Measurements from ENCODE around the gene SDR9C7.

DNA sequence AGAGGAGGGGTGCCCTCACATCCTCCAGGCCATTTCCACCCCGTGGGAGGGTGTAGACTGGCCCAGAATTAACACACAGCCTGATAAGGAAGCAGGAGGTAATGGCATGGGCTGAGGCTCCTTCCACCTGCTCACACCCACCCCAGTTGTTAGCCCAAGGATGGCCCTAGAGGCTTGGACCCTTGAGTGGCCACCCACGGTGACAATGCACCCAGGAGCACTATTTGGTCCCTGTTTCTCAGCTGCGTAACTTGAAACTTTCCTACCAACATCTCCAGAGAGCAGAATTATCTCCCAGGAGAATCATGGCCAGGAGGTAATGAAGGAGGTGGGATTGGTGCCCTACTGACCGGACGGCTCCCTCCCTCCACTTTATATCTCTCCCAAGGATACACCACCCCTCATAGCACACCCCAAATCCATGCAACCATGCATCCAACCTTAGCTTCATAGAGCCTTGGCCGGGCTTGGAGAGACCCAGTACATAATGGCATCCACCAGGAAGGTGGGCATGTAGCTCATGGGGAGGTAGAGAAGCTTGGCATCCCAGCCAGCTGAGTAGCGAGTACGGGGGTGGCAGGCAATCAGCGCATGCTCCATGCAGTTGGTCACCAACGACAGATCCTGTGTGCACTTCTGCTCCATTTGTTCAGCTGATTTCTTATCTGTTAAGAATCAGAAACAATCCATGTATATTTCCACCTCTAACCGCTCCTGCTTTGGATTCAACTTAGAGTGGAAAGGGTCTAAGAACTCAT lies 17.6 kb upstream of the SDR9C7 start:
- no peak for TF ChIP-seq POLR2A (IDR thresholded peaks at IDR 0.05)
- TF ChIP-seq, protein P1, sequence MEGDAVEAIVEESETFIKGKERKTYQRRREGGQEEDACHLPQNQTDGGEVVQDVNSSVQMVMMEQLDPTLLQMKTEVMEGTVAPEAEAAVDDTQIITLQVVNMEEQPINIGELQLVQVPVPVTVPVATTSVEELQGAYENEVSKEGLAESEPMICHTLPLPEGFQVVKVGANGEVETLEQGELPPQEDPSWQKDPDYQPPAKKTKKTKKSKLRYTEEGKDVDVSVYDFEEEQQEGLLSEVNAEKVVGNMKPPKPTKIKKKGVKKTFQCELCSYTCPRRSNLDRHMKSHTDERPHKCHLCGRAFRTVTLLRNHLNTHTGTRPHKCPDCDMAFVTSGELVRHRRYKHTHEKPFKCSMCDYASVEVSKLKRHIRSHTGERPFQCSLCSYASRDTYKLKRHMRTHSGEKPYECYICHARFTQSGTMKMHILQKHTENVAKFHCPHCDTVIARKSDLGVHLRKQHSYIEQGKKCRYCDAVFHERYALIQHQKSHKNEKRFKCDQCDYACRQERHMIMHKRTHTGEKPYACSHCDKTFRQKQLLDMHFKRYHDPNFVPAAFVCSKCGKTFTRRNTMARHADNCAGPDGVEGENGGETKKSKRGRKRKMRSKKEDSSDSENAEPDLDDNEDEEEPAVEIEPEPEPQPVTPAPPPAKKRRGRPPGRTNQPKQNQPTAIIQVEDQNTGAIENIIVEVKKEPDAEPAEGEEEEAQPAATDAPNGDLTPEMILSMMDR (IDR thresholded peaks at IDR 0.05): no peak
- TF ChIP-seq EP300 (IDR thresholded peaks at IDR 0.05): no peak
